ENCODE results near the gene NME3.
"Not testable (repeated sequence)": the region's sequence is repeated elsewhere in the genome, so short reads cannot be mapped to it uniquely, and the experiment has no call there.

Gene NME3

GRCh38 chr16:1745900-1746692, 25.2 kb downstream of the NME3 start:
- DNase-seq = no peak

DNA sequence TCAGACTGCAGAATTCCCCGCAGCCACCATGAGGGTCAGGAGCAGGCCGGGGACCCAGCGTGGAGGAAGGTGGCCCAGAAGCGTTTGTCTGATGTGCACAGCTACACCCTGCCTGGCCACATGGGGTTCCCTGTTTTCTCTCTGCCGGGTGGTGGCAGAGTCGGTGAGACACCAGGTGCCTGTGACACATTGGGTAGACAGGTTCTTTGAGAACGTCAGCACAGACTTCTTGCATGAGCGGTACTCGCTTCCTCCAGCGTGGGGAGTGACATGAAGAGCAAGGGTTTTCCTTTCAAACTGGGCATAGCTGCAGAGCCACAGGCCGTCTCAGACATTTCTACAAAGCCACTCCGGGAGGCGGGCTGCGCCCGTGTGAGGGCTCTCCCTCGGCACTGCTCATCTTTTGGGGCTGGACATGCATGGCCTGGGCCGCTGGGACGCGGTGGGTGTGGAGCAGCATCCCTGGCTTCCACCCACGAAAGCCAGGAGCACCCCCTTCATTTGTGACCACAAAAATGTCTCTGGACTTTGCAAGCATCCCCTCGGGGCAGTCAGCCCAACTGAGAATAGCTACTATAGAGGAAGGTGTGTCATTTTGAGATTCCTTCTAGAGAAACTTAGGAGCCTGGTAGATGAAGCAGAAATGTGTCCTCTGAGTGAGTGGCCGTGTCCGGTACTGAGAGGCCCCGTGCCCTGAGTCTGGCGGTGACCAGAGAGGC, 26.0 kb downstream of the NME3 start:
- DNase-seq = no peak

DNA sequence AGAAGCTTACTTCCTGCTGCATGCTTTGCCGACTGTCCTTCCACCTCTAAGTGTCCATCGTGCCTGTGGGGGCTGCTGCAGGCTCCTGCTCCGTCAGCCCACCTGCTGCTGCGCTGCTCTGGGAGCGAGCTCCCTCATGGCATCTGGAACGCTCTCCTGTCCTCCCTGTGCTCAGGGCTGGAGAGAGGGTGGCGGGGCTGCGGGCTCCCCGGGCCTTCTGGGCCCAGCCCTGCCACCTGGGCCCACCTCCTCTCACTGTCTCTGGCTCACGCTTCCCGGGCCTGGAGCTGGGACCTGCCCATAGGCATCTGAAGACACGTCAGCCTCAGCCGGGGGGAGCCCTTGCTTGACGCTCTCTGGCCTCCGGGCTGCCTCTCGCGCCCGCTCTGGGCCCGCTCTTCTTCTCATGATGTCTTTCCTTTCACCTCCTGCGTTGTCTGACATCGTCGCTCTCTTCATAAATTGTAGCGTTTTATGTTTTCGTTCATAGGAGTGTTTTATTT, 27.0 kb downstream of the NME3 start:
- DNase-seq = no peak

GRCh38 chr16:1743376-1744337, 27.7 kb downstream of the NME3 start:
- no peak for DNase-seq

DNA sequence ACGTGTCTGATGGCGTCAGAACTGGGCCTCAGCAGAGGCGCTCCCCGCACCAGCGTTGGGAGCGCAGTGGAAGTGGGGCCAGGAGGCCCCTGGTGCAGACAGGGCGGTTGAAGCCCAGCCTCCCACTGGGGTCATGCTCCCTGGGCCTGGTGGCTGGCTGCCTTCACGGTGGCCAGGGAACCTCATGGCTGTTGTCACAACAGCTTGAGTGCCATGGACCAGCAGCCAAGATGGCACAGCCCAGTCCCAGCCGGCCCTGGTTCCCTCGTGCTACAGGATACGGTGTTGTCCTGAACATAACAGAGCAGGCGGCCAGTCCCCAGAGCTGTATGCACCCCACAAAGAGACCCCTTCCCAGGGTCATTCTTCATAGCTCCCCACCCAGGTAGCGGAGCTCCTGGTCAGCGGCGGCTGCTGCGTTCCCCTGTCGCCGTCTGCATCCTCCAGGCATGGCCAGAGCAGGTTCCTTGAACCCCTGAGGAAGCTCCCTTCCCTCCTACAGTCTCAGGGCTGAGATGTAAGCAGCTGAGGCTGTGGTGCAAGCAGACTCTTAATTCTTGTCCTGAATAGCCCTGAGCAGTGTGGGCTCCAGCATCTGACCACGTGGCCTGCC, 29.7 kb downstream of the NME3 start:
- no peak for DNase-seq

GRCh38 chr16:1740781-1741490, 30.4 kb downstream of the NME3 start:
- DNase-seq = no peak

GRCh38 chr16:1740234-1740633, 31.1 kb downstream of the NME3 start:
- no peak for DNase-seq

DNA sequence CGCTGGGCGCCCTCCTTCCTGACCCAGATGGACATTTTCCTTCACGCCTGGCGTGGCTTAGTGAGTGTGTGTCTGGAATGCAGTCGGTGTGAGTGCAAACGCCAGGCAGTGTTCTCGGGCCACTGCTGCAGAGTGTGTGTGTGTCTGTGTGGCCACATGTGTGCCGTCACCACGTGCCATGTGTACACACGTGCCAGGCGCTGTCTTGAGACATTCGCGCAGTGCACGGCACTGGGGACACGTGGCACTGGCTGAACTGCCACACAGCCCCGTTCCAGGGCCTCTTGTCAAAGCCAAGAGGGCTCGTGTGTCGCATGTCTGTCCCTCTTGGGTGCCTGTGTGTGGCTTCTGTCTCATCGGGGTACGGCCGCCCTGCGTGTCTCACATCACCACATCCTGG, 36.5 kb downstream of the NME3 start:
- DNase-seq = no peak

- no peak for DNase-seq
Measured at GRCh38 chr16:1734123-1734522, 37.2 kb downstream of the NME3 start.

GRCh38 chr16:1732551-1732987, 38.8 kb downstream of the NME3 start:
- DNase-seq = not testable (repeated sequence)

DNA sequence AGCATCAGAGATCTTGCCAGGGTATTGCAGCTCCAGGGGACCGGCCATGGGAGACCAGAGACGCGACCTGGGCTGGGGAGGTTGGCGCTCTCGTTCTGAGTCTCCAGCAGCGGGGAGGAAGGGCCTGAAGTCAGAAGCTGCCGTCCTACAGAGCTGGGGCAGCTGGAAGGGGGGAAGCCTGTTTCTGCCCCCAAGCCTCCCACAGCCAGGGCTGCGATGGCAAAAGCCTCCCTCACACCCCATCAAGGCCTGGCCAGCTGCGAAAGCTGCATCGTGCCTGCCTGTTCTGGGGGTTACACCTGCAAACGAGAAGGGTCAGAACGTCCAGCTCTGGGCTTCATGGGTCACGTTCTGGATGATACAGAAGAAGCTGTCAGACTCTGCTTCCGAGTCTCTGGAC, 39.3 kb downstream of the NME3 start:
- no peak for DNase-seq

DNA sequence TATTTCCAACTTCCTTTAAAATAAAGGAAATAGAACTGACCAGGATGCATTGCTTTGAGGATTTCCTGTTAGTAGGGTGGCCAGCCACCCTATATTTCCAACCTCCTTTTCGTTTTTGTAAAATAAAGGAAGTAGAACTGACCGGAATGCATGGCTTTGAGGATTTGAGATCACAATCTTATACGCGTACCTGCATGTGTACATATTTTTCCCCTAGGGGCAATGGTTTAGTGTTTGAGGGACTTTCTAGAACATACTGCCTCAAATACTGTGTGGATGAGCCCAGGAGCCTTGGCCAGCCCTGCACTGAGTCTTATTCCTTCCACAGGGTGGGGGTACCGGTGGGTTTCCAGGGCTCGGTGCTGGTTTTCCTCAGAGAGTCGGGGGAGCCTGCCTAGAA, 39.7 kb downstream of the NME3 start:
- DNase-seq = no peak

- no peak for DNase-seq
Measured at GRCh38 chr16:1731073-1731472, 40.3 kb downstream of the NME3 start.

DNA sequence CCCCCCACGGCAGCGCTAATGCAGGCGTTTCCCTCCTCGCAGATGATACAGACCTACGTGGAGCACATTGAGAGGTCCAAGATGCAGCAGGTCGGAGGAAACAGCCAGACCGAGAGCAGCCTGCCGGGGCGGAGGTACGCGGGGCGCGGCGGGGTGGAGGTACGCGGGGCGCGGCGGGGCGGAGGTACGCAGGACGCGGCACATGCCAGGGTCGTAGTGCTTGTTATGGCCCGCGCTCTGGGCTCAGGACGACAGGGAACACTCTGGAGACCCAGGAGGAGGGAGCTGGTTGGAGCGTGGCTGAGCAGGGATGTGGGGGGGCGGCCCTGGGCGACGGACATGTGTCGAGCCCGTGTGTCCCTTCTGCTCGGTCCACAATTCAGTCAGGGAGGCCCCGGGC, 41.9 kb downstream of the NME3 start:
- DNase-seq = no peak

- no peak for DNase-seq
Measured at GRCh38 chr16:1729026-1729425, 42.3 kb downstream of the NME3 start.

- DNase-seq = no peak
Measured at GRCh38 chr16:1727651-1728624, 43.4 kb downstream of the NME3 start.

GRCh38 chr16:1726661-1727502, 44.5 kb downstream of the NME3 start:
- no peak for DNase-seq

- no peak for DNase-seq
Measured at GRCh38 chr16:1724491-1724890, 46.9 kb downstream of the NME3 start.

DNA sequence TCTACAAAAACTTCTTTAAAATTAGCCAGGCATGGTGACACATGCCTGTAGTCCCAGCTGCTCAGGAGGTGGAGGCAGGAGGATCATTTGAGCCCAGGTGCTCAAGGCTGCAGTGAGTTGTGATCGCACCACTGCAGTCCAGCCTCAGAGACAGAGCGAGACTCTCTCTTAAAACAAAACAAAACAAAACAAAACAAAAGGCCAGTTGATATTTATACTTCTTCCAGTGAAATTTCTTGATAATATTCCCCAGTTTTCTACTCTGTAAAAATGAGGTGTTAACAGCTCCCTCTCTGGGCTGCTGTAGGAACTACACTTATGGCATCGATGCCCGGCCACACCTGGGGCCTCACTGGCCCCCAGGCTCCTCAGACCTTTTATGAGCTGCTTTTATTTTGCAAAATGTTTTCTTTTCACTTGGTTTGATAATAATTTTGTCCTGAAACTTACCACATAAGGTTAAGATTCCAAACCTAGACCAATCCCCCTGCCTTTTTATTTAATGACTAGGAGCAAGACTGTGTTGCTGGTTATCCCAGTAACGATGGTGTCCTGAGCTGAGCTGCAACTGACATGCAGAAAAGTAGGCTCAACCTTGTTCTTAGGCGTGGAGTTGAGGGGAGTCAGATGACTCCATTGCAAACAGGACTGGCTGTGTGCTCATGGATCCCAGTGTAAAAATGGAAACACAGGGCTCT, 47.7 kb downstream of the NME3 start:
- DNase-seq = no peak
